Cardiac fibroblast (primary cell): Measurements from ENCODE around the gene FHL1.
"Not testable (repeated sequence)": the region's sequence is repeated elsewhere in the genome, so short reads cannot be mapped to it uniquely, and the experiment has no call there.

Experiments
- DNase-seq, 2 donors: peaks; one replicate each; pipeline versions ENCODE4 v3.0.0 to v3.0.0-alpha.2; 2010; ENCODE audit warnings: low read depth in 2 of 2
- H3K4me3 ChIP-seq, 2 donors: replicated peaks in 1 of 2; 1 replicate in 1 of 2; 2 replicates in 1 of 2; pipeline ENCODE4 v1.5.1; 2011; ENCODE audit warnings: low read depth in 2 of 2, low read length in 2 of 2, mild to moderate bottlenecking in 2 of 2, moderate library complexity in 1 of 2
- TF ChIP-seq, protein P1 (sequence below): IDR thresholded peaks from one replicate; pipeline ENCODE4 v1.5.1; 2011; ENCODE audit warnings: low read depth, mild to moderate bottlenecking, low read length, inconsistent platforms

Gene FHL1

GRCh38 chrX:136147315-136147901 is at the start of gene FHL1:
TSS of gene FHL1 (plus strand) at chrX:136147533.
- TF ChIP-seq, protein P1, sequence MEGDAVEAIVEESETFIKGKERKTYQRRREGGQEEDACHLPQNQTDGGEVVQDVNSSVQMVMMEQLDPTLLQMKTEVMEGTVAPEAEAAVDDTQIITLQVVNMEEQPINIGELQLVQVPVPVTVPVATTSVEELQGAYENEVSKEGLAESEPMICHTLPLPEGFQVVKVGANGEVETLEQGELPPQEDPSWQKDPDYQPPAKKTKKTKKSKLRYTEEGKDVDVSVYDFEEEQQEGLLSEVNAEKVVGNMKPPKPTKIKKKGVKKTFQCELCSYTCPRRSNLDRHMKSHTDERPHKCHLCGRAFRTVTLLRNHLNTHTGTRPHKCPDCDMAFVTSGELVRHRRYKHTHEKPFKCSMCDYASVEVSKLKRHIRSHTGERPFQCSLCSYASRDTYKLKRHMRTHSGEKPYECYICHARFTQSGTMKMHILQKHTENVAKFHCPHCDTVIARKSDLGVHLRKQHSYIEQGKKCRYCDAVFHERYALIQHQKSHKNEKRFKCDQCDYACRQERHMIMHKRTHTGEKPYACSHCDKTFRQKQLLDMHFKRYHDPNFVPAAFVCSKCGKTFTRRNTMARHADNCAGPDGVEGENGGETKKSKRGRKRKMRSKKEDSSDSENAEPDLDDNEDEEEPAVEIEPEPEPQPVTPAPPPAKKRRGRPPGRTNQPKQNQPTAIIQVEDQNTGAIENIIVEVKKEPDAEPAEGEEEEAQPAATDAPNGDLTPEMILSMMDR: no peak
- peak in 1 of 2 donors; percentile 39 for DNase-seq
- H3K4me3 ChIP-seq: peak within 1 kb of the TSS; percentile 52 to 63

- no peak overlapping the region for H3K4me3 ChIP-seq
- DNase-seq: no peak
- TF ChIP-seq, protein P1: no peak
Measured at GRCh38 chrX:136097871-136098805, 49.2 kb upstream of the FHL1 start.

DNA sequence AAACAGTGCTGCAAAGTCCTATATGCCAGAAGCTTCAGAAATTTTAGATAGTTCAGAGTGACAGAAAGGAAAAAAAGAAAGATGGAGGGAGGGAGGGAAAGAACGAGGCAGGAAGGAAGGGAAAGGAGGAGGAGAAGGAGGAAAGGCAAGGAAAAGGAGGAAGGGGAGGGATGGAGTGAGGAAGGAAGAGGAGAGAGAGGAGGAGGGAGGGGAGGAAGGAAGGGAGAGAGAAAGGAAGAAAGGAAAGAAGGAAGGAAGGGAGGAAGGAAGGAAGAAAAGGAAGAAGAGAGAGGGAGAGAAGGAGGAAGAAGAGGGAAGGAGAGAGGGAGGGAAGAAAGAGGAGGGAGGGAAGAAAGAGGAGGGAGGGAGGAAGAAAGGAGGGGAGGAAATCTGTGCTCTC is 42.4 kb upstream of the FHL1 start:
- H3K4me3 ChIP-seq: no peak overlapping the region
- TF ChIP-seq, protein P1: no peak
- DNase-seq: no peak

- TF ChIP-seq, protein P1: no peak
- no peak overlapping the region for H3K4me3 ChIP-seq
- no peak for DNase-seq
Measured at GRCh38 chrX:136106920-136107528, 40.3 kb upstream of the FHL1 start.

GRCh38 chrX:136108905-136109304 is 38.4 kb upstream of the FHL1 start:
- not testable (repeated sequence) for H3K4me3 ChIP-seq, DNase-seq

- TF ChIP-seq, protein P1: no peak
- H3K4me3 ChIP-seq: no peak overlapping the region
- DNase-seq: no peak
Measured at GRCh38 chrX:136112286-136112685, 35.0 kb upstream of the FHL1 start.

DNA sequence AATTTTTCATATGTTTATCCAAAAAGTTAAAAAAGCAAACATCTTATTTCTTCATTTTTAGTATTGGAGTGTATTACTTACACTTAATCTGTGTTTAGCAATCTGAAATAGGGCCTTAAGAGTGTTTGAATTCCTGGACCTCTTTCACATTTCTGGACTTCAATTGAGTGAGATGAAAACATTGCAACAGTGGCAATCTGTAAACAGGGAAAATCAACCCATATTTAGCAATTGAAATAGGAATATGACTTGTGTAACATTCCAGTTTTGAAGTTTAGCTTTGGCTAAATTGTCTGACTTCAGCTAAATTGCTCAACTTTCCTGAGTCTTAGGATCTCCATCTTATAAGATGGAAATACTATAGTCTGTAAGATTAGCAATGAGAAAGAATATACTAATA is 34.6 kb upstream of the FHL1 start:
- TF ChIP-seq, protein P1: no peak
- DNase-seq: peak in 1 of 2 donors; percentile 6
- no peak overlapping the region for H3K4me3 ChIP-seq
